HG02852 (cell line): ENCODE results near the gene ARSB.

Experiments
- ATAC-seq: cut with Tn5 transposase; IDR thresholded peaks from one replicate; pipeline ENCODE4 v1.9.1; 2021; ENCODE audit warnings: mild to moderate bottlenecking, moderate library complexity; ENCODE audit not compliant: unreplicated experiment

ARSB gene

GRCh38 chr5:78810098-78810920 lies 174.8 kb downstream of the ARSB start:
- ATAC-seq, result no peak

GRCh38 chr5:78809444-78809843 lies 175.7 kb downstream of the ARSB start:
- no peak for ATAC-seq

- ATAC-seq, result no peak
These were observed 176.3 kb downstream of the ARSB start for GRCh38 chr5:78808818-78809217.

GRCh38 chr5:78808380-78808779 lies 176.7 kb downstream of the ARSB start:
- no peak for ATAC-seq

- ATAC-seq, result no peak
These were observed 178.6 kb downstream of the ARSB start for GRCh38 chr5:78806544-78806943.

GRCh38 chr5:78805474-78806124 lies 179.5 kb downstream of the ARSB start:
- ATAC-seq, result no peak

- no peak for ATAC-seq
These were observed 180.1 kb downstream of the ARSB start for GRCh38 chr5:78804995-78805394.

GRCh38 chr5:78803941-78804340 lies 181.2 kb downstream of the ARSB start:
- no peak for ATAC-seq

GRCh38 chr5:78803353-78803752 lies 181.8 kb downstream of the ARSB start:
- no peak for ATAC-seq

- ATAC-seq, result no peak
These were observed 183.7 kb downstream of the ARSB start for GRCh38 chr5:78801413-78801812.

GRCh38 chr5:78799266-78800017 lies 185.7 kb downstream of the ARSB start:
- no peak for ATAC-seq

- no peak for ATAC-seq
These were observed 186.5 kb downstream of the ARSB start for GRCh38 chr5:78798673-78799029.

GRCh38 chr5:78797936-78798672 lies 187.0 kb downstream of the ARSB start:
- ATAC-seq, result no peak

- no peak for ATAC-seq
These were observed 189.4 kb downstream of the ARSB start for GRCh38 chr5:78795757-78796156.

GRCh38 chr5:78794693-78795215 lies 190.4 kb downstream of the ARSB start:
- ATAC-seq, result no peak

- no peak for ATAC-seq
These were observed 191.0 kb downstream of the ARSB start for GRCh38 chr5:78793907-78794662.

GRCh38 chr5:78792345-78793055 lies 192.6 kb downstream of the ARSB start:
- peak; percentile 62 for ATAC-seq

GRCh38 chr5:78791501-78792100 lies 193.5 kb downstream of the ARSB start:
- no peak for ATAC-seq

GRCh38 chr5:78787783-78788182 lies 197.3 kb downstream of the ARSB start:
- no peak for ATAC-seq
